ENCODE measurements around the gene IAH1.

IAH1 gene

GRCh38 chr2:9492927-9493326 is 18.6 kb downstream of the IAH1 start:
- no peak overlapping the region for H3K4me3 ChIP-seq (ENCODE audit: low read length)
- H4K8ac ChIP-seq (ENCODE audit: low read depth, low read length): no peak overlapping the region
- no peak overlapping the region for H2BK5ac ChIP-seq (ENCODE audit: low read length)
- H3K27me3 ChIP-seq (ENCODE audit: insufficient read depth, low read length, poor library complexity): no peaks in the 10 kb centered on the region
- WGBS (ENCODE audit: extremely low coverage, insufficient coverage, low lambda C conversion rate): no CpG with 5 or more reads among the region's 2 CpGs
- H3K79me2 ChIP-seq (ENCODE audit: control insufficient read depth, insufficient read depth, low read length): no peaks in the 10 kb centered on the region
- H3K36me3 ChIP-seq (ENCODE audit: control insufficient read depth, insufficient read depth, low read length): peaks cover 15% of the 10 kb centered on the region
- H2BK120ac ChIP-seq (ENCODE audit: low read depth, low read length): no peak overlapping the region
- H3K79me1 ChIP-seq (ENCODE audit: low read length): no peaks in the 10 kb centered on the region
- H2BK15ac ChIP-seq (replicated peaks; ENCODE audit: low read depth): no peak overlapping the region
- H2AK5ac ChIP-seq (ENCODE audit: low read length): no peak overlapping the region
- H3K4me1 ChIP-seq (ENCODE audit: control insufficient read depth, low read depth, low read length): no peaks in the 10 kb centered on the region
- no peak overlapping the region for H3K9ac ChIP-seq (ENCODE audit: low read length)
- H3K56ac ChIP-seq (ENCODE audit: low read length): no peak overlapping the region
- H3K4me2 ChIP-seq (ENCODE audit: low read length): no peak overlapping the region
- H3K27ac ChIP-seq (ENCODE audit: low read depth, low read length): no peak overlapping the region
- H3K18ac ChIP-seq (ENCODE audit: low read length): no peak overlapping the region
- H3K4ac ChIP-seq (ENCODE audit: low read depth, low read length): no peak overlapping the region
- H3K23ac ChIP-seq (ENCODE audit: low read length): no peak overlapping the region
- H4K5ac ChIP-seq (ENCODE audit: low read length): no peak overlapping the region
- no peak for DNase-seq

GRCh38 chr2:9493478-9493877 is 19.1 kb downstream of the IAH1 start:
- Histone ChIP-seq H3K36me3 (ENCODE audit: control insufficient read depth, insufficient read depth, low read length) (peaks cover 15% of the 10 kb centered on the region), H2BK15ac (replicated peaks; ENCODE audit: low read depth) (no peak overlapping the region), H3K4ac (ENCODE audit: low read depth, low read length) (no peak overlapping the region), H3K4me3 (ENCODE audit: low read length) (no peak overlapping the region), H4K5ac (ENCODE audit: low read length) (no peak overlapping the region), H3K18ac (ENCODE audit: low read length) (no peak overlapping the region), H3K4me1 (ENCODE audit: control insufficient read depth, low read depth, low read length) (no peaks in the 10 kb centered on the region), H4K8ac (ENCODE audit: low read depth, low read length) (no peak overlapping the region), H3K4me2 (ENCODE audit: low read length) (no peak overlapping the region), H3K79me2 (ENCODE audit: control insufficient read depth, insufficient read depth, low read length) (no peaks in the 10 kb centered on the region), H3K79me1 (ENCODE audit: low read length) (no peaks in the 10 kb centered on the region), H2BK5ac (ENCODE audit: low read length) (no peak overlapping the region), H3K56ac (ENCODE audit: low read length) (no peak overlapping the region), H3K27ac (ENCODE audit: low read depth, low read length) (no peak overlapping the region), H3K27me3 (ENCODE audit: insufficient read depth, low read length, poor library complexity) (no peaks in the 10 kb centered on the region), H2BK120ac (ENCODE audit: low read depth, low read length) (no peak overlapping the region), H3K9ac (ENCODE audit: low read length) (no peak overlapping the region), H3K23ac (ENCODE audit: low read length) (no peak overlapping the region), H2AK5ac (ENCODE audit: low read length) (no peak overlapping the region)
- DNase-seq: no peak
- no CpG with 5 or more reads among the region's 3 CpGs for WGBS (ENCODE audit: extremely low coverage, insufficient coverage, low lambda C conversion rate)

- Histone ChIP-seq H3K4me2 (ENCODE audit: low read length) (no peak overlapping the region), H3K18ac (ENCODE audit: low read length) (no peak overlapping the region), H2BK120ac (ENCODE audit: low read depth, low read length) (no peak overlapping the region), H3K79me2 (ENCODE audit: control insufficient read depth, insufficient read depth, low read length) (no peaks in the 10 kb centered on the region), H3K4me1 (ENCODE audit: control insufficient read depth, low read depth, low read length) (no peaks in the 10 kb centered on the region), H3K27ac (ENCODE audit: low read depth, low read length) (no peak overlapping the region), H3K4ac (ENCODE audit: low read depth, low read length) (no peak overlapping the region), H3K79me1 (ENCODE audit: low read length) (no peaks in the 10 kb centered on the region), H4K8ac (ENCODE audit: low read depth, low read length) (no peak overlapping the region), H3K36me3 (ENCODE audit: control insufficient read depth, insufficient read depth, low read length) (peaks cover 15% of the 10 kb centered on the region), H3K23ac (ENCODE audit: low read length) (no peak overlapping the region), H3K4me3 (ENCODE audit: low read length) (no peak overlapping the region), H3K9ac (ENCODE audit: low read length) (no peak overlapping the region), H2BK15ac (replicated peaks; ENCODE audit: low read depth) (no peak overlapping the region), H2AK5ac (ENCODE audit: low read length) (no peak overlapping the region), H4K5ac (ENCODE audit: low read length) (no peak overlapping the region), H2BK5ac (ENCODE audit: low read length) (no peak overlapping the region), H3K56ac (ENCODE audit: low read length) (no peak overlapping the region), H3K27me3 (ENCODE audit: insufficient read depth, low read length, poor library complexity) (no peaks in the 10 kb centered on the region)
- no peak for DNase-seq
- no CpG with 5 or more reads among the region's 1 CpG for WGBS (ENCODE audit: extremely low coverage, insufficient coverage, low lambda C conversion rate)
Observed at GRCh38 chr2:9494081-9494480, 19.7 kb downstream of the IAH1 start.

DNA sequence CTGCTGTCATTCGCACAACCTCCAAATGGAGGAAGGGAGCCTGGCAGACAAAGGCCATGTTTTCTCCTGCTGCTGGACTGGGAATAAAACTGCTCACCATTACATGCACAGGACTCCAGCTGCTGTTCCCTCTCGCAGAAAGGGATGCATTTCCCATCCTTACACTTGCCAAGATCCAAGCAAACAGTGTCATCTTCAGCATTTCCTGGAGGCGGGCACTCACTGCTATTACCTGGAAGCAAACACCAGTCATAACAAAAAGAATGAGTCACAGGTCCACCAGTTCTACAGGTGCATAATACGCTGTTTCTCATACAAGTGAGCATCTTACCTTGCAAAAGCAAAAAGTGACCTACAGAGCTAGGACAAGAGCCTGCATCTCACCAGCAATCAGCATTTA is 22.7 kb downstream of the IAH1 start:
- no peak overlapping the region for H3K9ac ChIP-seq (ENCODE audit: low read length)
- no CpG with 5 or more reads among the region's 4 CpGs for WGBS (ENCODE audit: extremely low coverage, insufficient coverage, low lambda C conversion rate)
- peaks cover 9% of the 10 kb centered on the region for H3K36me3 ChIP-seq (ENCODE audit: control insufficient read depth, insufficient read depth, low read length)

GRCh38 chr2:9498210-9498609 is 23.9 kb downstream of the IAH1 start:
- no peaks in the 10 kb centered on the region for H3K4me1 ChIP-seq (ENCODE audit: control insufficient read depth, low read depth, low read length)
- H3K23ac ChIP-seq (ENCODE audit: low read length): no peak overlapping the region
- no peaks in the 10 kb centered on the region for H3K79me1 ChIP-seq (ENCODE audit: low read length)
- H3K79me2 ChIP-seq (ENCODE audit: control insufficient read depth, insufficient read depth, low read length): no peaks in the 10 kb centered on the region
- no peak overlapping the region for H3K4ac ChIP-seq (ENCODE audit: low read depth, low read length)
- no peak overlapping the region for H2BK15ac ChIP-seq (replicated peaks; ENCODE audit: low read depth)
- H3K36me3 ChIP-seq (ENCODE audit: control insufficient read depth, insufficient read depth, low read length): peaks cover 6% of the 10 kb centered on the region
- H3K9ac ChIP-seq (ENCODE audit: low read length): no peak overlapping the region
- no peak overlapping the region for H3K4me3 ChIP-seq (ENCODE audit: low read length)
- no peaks in the 10 kb centered on the region for H3K27me3 ChIP-seq (ENCODE audit: insufficient read depth, low read length, poor library complexity)
- no CpG with 5 or more reads among the region's 1 CpG for WGBS (ENCODE audit: extremely low coverage, insufficient coverage, low lambda C conversion rate)
- no peak overlapping the region for H2AK5ac ChIP-seq (ENCODE audit: low read length)
- no peak overlapping the region for H4K5ac ChIP-seq (ENCODE audit: low read length)
- H2BK5ac ChIP-seq (ENCODE audit: low read length): no peak overlapping the region
- H3K4me2 ChIP-seq (ENCODE audit: low read length): no peak overlapping the region
- H3K56ac ChIP-seq (ENCODE audit: low read length): no peak overlapping the region
- no peak for DNase-seq
- H3K27ac ChIP-seq (ENCODE audit: low read depth, low read length): no peak overlapping the region
- no peak overlapping the region for H4K8ac ChIP-seq (ENCODE audit: low read depth, low read length)
- no peak overlapping the region for H2BK120ac ChIP-seq (ENCODE audit: low read depth, low read length)
- H3K18ac ChIP-seq (ENCODE audit: low read length): no peak overlapping the region

More for the DNA sequence above, 22.7 kb downstream of the IAH1 start:
- no peak overlapping the region for H3K4ac ChIP-seq (ENCODE audit: low read depth, low read length)
- H2AK5ac ChIP-seq (ENCODE audit: low read length): no peak overlapping the region
- H3K4me3 ChIP-seq (ENCODE audit: low read length): no peak overlapping the region
- no peak overlapping the region for H2BK15ac ChIP-seq (replicated peaks; ENCODE audit: low read depth)
- no peaks in the 10 kb centered on the region for H3K79me2 ChIP-seq (ENCODE audit: control insufficient read depth, insufficient read depth, low read length)
- H3K4me2 ChIP-seq (ENCODE audit: low read length): no peak overlapping the region
- no peaks in the 10 kb centered on the region for H3K4me1 ChIP-seq (ENCODE audit: control insufficient read depth, low read depth, low read length)
- H2BK120ac ChIP-seq (ENCODE audit: low read depth, low read length): no peak overlapping the region
- H3K56ac ChIP-seq (ENCODE audit: low read length): no peak overlapping the region
- H3K18ac ChIP-seq (ENCODE audit: low read length): no peak overlapping the region
- H3K23ac ChIP-seq (ENCODE audit: low read length): no peak overlapping the region
- H3K27ac ChIP-seq (ENCODE audit: low read depth, low read length): no peak overlapping the region
- H3K79me1 ChIP-seq (ENCODE audit: low read length): no peaks in the 10 kb centered on the region
- no peak overlapping the region for H4K5ac ChIP-seq (ENCODE audit: low read length)
- no peak for DNase-seq
- H3K27me3 ChIP-seq (ENCODE audit: insufficient read depth, low read length, poor library complexity): no peaks in the 10 kb centered on the region
- no peak overlapping the region for H2BK5ac ChIP-seq (ENCODE audit: low read length)
- H4K8ac ChIP-seq (ENCODE audit: low read depth, low read length): no peak overlapping the region

GRCh38 chr2:9508931-9509330 is 34.6 kb downstream of the IAH1 start:
- Histone ChIP-seq H3K4me3 (ENCODE audit: low read length) (no peak overlapping the region), H4K5ac (ENCODE audit: low read length) (no peak overlapping the region), H3K79me1 (ENCODE audit: low read length) (no peaks in the 10 kb centered on the region), H3K18ac (ENCODE audit: low read length) (no peak overlapping the region), H3K4ac (ENCODE audit: low read depth, low read length) (no peak overlapping the region), H3K79me2 (ENCODE audit: control insufficient read depth, insufficient read depth, low read length) (no peaks in the 10 kb centered on the region), H3K27ac (ENCODE audit: low read depth, low read length) (no peak overlapping the region), H3K36me3 (ENCODE audit: control insufficient read depth, insufficient read depth, low read length) (peaks cover 4% of the 10 kb centered on the region), H2AK5ac (ENCODE audit: low read length) (no peak overlapping the region), H3K4me1 (ENCODE audit: control insufficient read depth, low read depth, low read length) (no peaks in the 10 kb centered on the region), H3K23ac (ENCODE audit: low read length) (no peak overlapping the region), H2BK5ac (ENCODE audit: low read length) (no peak overlapping the region), H3K4me2 (ENCODE audit: low read length) (no peak overlapping the region), H2BK15ac (replicated peaks; ENCODE audit: low read depth) (no peak overlapping the region), H4K8ac (ENCODE audit: low read depth, low read length) (no peak overlapping the region), H3K56ac (ENCODE audit: low read length) (no peak overlapping the region), H3K27me3 (ENCODE audit: insufficient read depth, low read length, poor library complexity) (no peaks in the 10 kb centered on the region), H2BK120ac (ENCODE audit: low read depth, low read length) (no peak overlapping the region), H3K9ac (ENCODE audit: low read length) (no peak overlapping the region)
- no peak for DNase-seq
- no CpG with 5 or more reads among the region's 1 CpG for WGBS (ENCODE audit: extremely low coverage, insufficient coverage, low lambda C conversion rate)

All from mesendoderm (in vitro differentiated cells).